CD4-positive, alpha-beta T cell treated with Interleukin-12 subunit alpha and Interleukin-12 subunit beta, for 1 hour (primary cell): ENCODE measurements around the gene RNU5B-1.
"Not testable (repeated sequence)": the region's sequence is repeated elsewhere in the genome, so short reads cannot be mapped to it uniquely, and the experiment has no call there.

Experiments
- DNase-seq: peaks from one replicate; pipeline ENCODE4 v3.0.0-alpha.2; 2020

The RNU5B-1 gene

DNA sequence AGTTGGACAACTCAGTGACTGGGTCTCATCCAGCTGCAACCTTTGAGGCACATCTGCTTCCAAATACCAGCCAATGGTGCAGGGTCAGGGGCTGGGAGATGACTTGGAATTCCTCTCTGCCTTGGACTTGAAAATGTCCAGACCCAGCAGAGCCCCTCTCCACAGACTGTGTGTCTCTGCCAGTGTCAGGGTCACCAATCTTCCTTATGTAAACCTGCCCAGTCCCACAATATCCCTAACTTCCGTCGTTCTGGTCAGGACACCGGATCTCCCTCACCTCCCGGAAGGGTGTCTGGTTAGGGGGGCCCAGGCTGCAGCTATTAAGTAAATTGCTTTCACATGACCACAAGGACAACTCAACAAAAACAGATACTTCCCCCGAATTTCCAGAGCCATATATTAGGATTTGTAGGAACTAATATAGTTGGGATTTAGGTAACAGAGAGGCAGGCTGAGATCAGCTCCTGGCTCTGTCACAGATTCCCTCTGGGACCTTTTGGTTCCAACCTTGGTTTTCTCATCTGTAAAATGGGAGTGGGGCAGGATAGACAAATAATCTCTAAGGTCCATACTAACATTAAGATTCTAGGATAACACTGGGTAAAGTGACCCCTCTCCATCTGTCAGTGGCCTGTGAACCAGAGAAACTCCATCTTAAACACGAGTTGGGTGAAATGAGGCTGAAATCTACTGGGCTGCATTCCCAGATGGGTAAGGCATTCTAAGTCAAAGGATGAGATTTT lies 42.5 kb downstream of the RNU5B-1 start:
- DNase-seq, result no peak

DNA sequence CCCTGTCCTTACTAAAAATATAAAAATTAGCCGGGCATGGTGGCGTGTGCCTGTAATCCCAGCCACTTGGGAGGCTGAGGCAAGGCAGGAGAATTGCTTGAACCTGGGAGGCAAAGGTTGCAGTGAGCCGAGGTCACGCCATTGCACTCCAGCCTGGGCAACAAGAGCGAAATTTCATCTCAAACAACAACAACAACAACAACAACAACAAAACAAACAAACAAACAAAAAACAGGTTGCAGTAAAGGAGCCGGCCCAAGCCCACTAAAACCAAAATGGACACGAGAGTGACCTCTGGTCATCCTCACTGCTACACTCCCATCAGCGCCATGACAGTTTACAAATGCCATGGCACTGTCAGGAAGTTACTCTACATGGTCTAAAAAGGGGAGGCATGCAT lies 43.3 kb downstream of the RNU5B-1 start:
- DNase-seq, result not testable (repeated sequence)

DNA sequence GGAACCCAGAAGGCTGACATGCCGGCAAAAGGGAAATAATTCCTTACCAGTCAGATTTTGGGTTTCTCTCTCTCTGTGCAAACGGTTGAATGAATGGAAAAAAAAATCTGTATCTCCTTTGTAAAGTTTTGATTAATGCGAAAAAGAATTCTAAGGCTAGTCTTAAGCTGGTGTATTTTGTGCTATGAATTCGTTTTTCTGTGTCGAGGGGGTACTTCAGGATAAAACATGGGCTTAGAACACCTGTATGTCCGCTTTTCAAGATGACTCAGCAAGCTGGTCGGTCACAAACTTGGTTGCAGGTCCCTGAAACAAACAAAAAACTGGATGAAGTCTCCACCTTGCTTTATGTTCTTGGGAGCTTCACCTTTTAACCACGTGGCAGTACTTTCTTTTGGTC lies 44.9 kb downstream of the RNU5B-1 start:
- DNase-seq, result no peak

DNA sequence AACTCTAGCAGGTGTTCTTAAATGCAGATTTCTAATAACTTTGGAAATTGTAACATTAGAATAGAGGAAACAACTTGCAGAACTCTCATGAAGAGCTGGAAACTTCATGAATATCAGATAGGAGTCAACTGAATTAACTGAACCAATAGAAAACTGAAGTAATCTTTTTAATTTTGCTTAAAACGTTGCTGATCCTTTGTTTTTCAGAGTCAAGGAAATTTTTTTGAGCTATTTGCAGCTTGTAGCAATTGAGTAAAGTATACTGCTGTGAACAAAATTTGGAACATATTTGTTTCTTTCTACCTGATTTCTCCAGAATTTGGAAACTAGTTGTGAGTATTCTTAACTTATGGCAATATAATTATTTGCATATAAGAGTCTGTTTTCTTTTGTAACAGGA lies 47.5 kb downstream of the RNU5B-1 start:
- DNase-seq, result not testable (repeated sequence)
